ENCODE data around the gene FLT3LG. TPM values are rescaled to one million over a fixed set of nuclear protein-coding genes. Genes with fewer than 3 reads are reported as not detected.
"Not testable (repeated sequence)": the region's sequence is repeated elsewhere in the genome, so short reads cannot be mapped to it uniquely, and the experiment has no call there.

The FLT3LG gene
- total RNA-seq, 2 experiments from 2014 or later, result 187 to 197 TPM

- ChIA-PET POLR2A (interaction anchor here (1.0 to 3.4 kb wide), 3 partner anchors 9 to 50 kb away, joined by 3 to 19 read pairs (median 16); partner anchors contain the start of genes ALDH16A1 and PIH1D1), CTCF (interaction anchor here (0.6 to 2.2 kb wide), 12 partner anchors 9 to 449 kb away, joined by 3 to 11 read pairs (median 4); partner anchors contain the start of genes PIH1D1 and RUVBL2)
- Mint-ChIP-seq H3K4me3 (peak overlapping the region; percentile 80), H3K9me3 (no peaks in the 10 kb centered on the region), H3K27me3 (peaks cover 44% of the 10 kb centered on the region), H3K27ac (peak overlapping the region; percentile 83), H3K36me3 (ENCODE audit: low read depth) (peaks cover 24% of the 10 kb centered on the region), H3K4me1 (peaks cover 56% of the 10 kb centered on the region)
- DNase-seq, result peak; percentile 77
Observed at GRCh38 chr19:49442771-49443365, 31.1 kb upstream of the FLT3LG start.

- Mint-ChIP-seq H3K27me3 (peaks cover 38% of the 10 kb centered on the region), H3K4me3 (peak overlapping the region; percentile 80), H3K4me1 (peaks cover 62% of the 10 kb centered on the region), H3K27ac (peak overlapping the region; percentile 83), H3K9me3 (no peaks in the 10 kb centered on the region), H3K36me3 (ENCODE audit: low read depth) (peaks cover 31% of the 10 kb centered on the region)
- POLR2A ChIA-PET, result interaction anchor here (1.0 to 3.4 kb wide), 4 partner anchors 9 to 52 kb away, joined by 3 to 19 read pairs (median 10); partner anchors contain the start of genes ALDH16A1 and PIH1D1
- DNase-seq, result peak; percentile 95
- CTCF ChIA-PET, result interaction anchor here (0.6 to 2.5 kb wide), 17 partner anchors 8 to 1767 kb away, joined by 3 to 17 read pairs (median 5); partner anchors contain the start of genes PIH1D1 and RUVBL2
Observed at GRCh38 chr19:49443366-49444099, 30.5 kb upstream of the FLT3LG start.

GRCh38 chr19:49444100-49444700 lies 29.8 kb upstream of the FLT3LG start:
- Mint-ChIP-seq H3K4me3 (peak overlapping the region; percentile 80), H3K27ac (peak overlapping the region; percentile 83), H3K4me1 (peaks cover 67% of the 10 kb centered on the region), H3K27me3 (peaks cover 31% of the 10 kb centered on the region), H3K36me3 (ENCODE audit: low read depth) (peaks cover 38% of the 10 kb centered on the region)
- H3K9me3 Mint-ChIP-seq, DNase-seq: not testable (repeated sequence)
- ChIA-PET CTCF (interaction anchor here (0.6 to 2.5 kb wide), 10 partner anchors 26 to 1766 kb away, joined by 3 to 17 read pairs (median 4); partner anchors contain the start of gene FLT3LG), POLR2A (interaction anchor here (1.5 to 3.4 kb wide), 4 partner anchors 8 to 53 kb away, joined by 3 to 19 read pairs (median 10); partner anchors contain the start of genes ALDH16A1 and PIH1D1)

- Mint-ChIP-seq H3K27me3 (peaks cover 13% of the 10 kb centered on the region), H3K36me3 (ENCODE audit: low read depth) (peaks cover 53% of the 10 kb centered on the region), H3K4me3 (no peak overlapping the region), H3K27ac (no peak overlapping the region), H3K9me3 (no peaks in the 10 kb centered on the region), H3K4me1 (peaks cover 76% of the 10 kb centered on the region)
- CTCF ChIA-PET, result interaction anchor here (0.7 to 2.5 kb wide), 7 partner anchors 24 to 243 kb away, joined by 3 to 17 read pairs (median 10); partner anchors contain the start of genes ADM5 and FLT3LG
- POLR2A ChIA-PET, result interaction anchor here (1.2 to 1.5 kb wide), 2 partner anchors 27 to 52 kb away, joined by 3 to 5 read pairs; no protein-coding TSS in a partner anchor
- no peak for DNase-seq
Observed at GRCh38 chr19:49445997-49446396, 28.0 kb upstream of the FLT3LG start.

- H3K4me1 Mint-ChIP-seq, result peaks cover 73% of the 10 kb centered on the region
- H3K4me3 Mint-ChIP-seq, result no peak overlapping the region
- no peaks in the 10 kb centered on the region for H3K27me3 Mint-ChIP-seq
- DNase-seq, result peak; percentile 34
- H3K36me3 Mint-ChIP-seq (ENCODE audit: low read depth), result peaks cover 60% of the 10 kb centered on the region
- CTCF ChIA-PET, result interaction anchor here (1.1 to 1.3 kb wide), 2 partner anchors 29 to 56 kb away, joined by 3 read pairs; no protein-coding TSS in a partner anchor
- POLR2A ChIA-PET, result interaction anchor here (1.4 kb wide), 1 partner anchor 22 kb away, joined by 7 read pairs; no protein-coding TSS in a partner anchor
- H3K27ac Mint-ChIP-seq, result no peak overlapping the region
- no peaks in the 10 kb centered on the region for H3K9me3 Mint-ChIP-seq
Observed at GRCh38 chr19:49447485-49448431, 26.3 kb upstream of the FLT3LG start.

- ChIA-PET CTCF (interaction anchor here (1.1 to 1.3 kb wide), 2 partner anchors 29 to 57 kb away, joined by 3 read pairs; no protein-coding TSS in a partner anchor), POLR2A (interaction anchor here (1.4 kb wide), 1 partner anchor 22 kb away, joined by 7 read pairs; no protein-coding TSS in a partner anchor)
- Mint-ChIP-seq H3K36me3 (ENCODE audit: low read depth) (peaks cover 60% of the 10 kb centered on the region), H3K4me1 (peaks cover 75% of the 10 kb centered on the region), H3K4me3 (no peak overlapping the region), H3K27ac (no peak overlapping the region), H3K27me3 (no peaks in the 10 kb centered on the region), H3K9me3 (no peaks in the 10 kb centered on the region)
- DNase-seq, result no peak
Observed at GRCh38 chr19:49448432-49448786, 25.6 kb upstream of the FLT3LG start.

GRCh38 chr19:49450405-49450804 lies 23.6 kb upstream of the FLT3LG start:
- Mint-ChIP-seq H3K36me3 (ENCODE audit: low read depth) (peaks cover 55% of the 10 kb centered on the region), H3K9me3 (no peaks in the 10 kb centered on the region), H3K27ac (peak overlapping the region; percentile 100), H3K27me3 (no peaks in the 10 kb centered on the region), H3K4me1 (peaks cover 73% of the 10 kb centered on the region), H3K4me3 (peak overlapping the region; percentile 99)
- no peak for DNase-seq
- ChIA-PET CTCF (interaction anchor here (0.7 to 10.1 kb wide), 5 partner anchors 8 to 121 kb away, joined by 3 to 159 read pairs (median 14); partner anchors contain the start of gene FLT3LG), POLR2A (interaction anchor here (0.9 to 6.8 kb wide), 3 partner anchors 14 to 59 kb away, joined by 3 to 192 read pairs (median 5); partner anchors contain the start of gene FLT3LG)

GRCh38 chr19:49451430-49452181 lies 22.4 kb upstream of the FLT3LG start, which contains the start of gene PIH1D1:
PIH1D1 (minus strand) TSS chr19:49451814; CDS start chr19:49451574, 240 bp downstream.
- peak within 1 kb of the TSS; percentile 100 for H3K27ac Mint-ChIP-seq
- peak within 1 kb of the TSS; percentile 99 for H3K4me3 Mint-ChIP-seq
- peak; percentile 97 for DNase-seq
- CTCF ChIA-PET, result interaction anchor here (0.6 to 10.1 kb wide), 10 partner anchors 9 to 1060 kb away, joined by 3 to 159 read pairs (median 4); partner anchors contain the start of genes FLT3LG and RUVBL2
- no peaks in the 10 kb centered on the region for H3K27me3 Mint-ChIP-seq
- H3K9me3 Mint-ChIP-seq, result no peaks in the 10 kb centered on the region
- POLR2A ChIA-PET, result interaction anchor here (0.8 to 6.8 kb wide), 16 partner anchors 9 to 225 kb away, joined by 3 to 192 read pairs (median 4); partner anchors contain the start of genes CD37, FLT3LG, KASH5 and PRMT1
- H3K4me1 Mint-ChIP-seq, result peaks cover 72% of the 10 kb centered on the region
- peaks cover 54% of the 10 kb centered on the region for H3K36me3 Mint-ChIP-seq (ENCODE audit: low read depth)

GRCh38 chr19:49453013-49453756 lies 20.8 kb upstream of the FLT3LG start, which contains the start of gene ALDH16A1:
ALDH16A1 (plus strand) TSS chr19:49453225; CDS start chr19:49453332, 107 bp downstream.
- Mint-ChIP-seq H3K36me3 (ENCODE audit: low read depth) (peaks cover 44% of the 10 kb centered on the region), H3K9me3 (no peaks in the 10 kb centered on the region), H3K4me3 (peak within 1 kb of the TSS; percentile 99), H3K27ac (peak within 1 kb of the TSS; percentile 100), H3K4me1 (peaks cover 71% of the 10 kb centered on the region), H3K27me3 (no peaks in the 10 kb centered on the region)
- POLR2A ChIA-PET, result interaction anchor here (0.6 to 6.8 kb wide), 21 partner anchors 9 to 460 kb away, joined by 3 to 192 read pairs (median 4); partner anchors contain the start of genes FLT3LG, GYS1, RPL13A and RPS11
- CTCF ChIA-PET, result interaction anchor here (0.6 to 10.1 kb wide), 7 partner anchors 14 to 460 kb away, joined by 3 to 159 read pairs (median 6); partner anchors contain the start of genes FLT3LG, GYS1 and RUVBL2
- DNase-seq, result peak; percentile 98

GRCh38 chr19:49453757-49454240 lies 20.2 kb upstream of the FLT3LG start:
- peaks cover 38% of the 10 kb centered on the region for H3K36me3 Mint-ChIP-seq (ENCODE audit: low read depth)

More at GRCh38 chr19:49453757-49454240, 20.2 kb upstream of the FLT3LG start:
- peak overlapping the region; percentile 99 for H3K4me3 Mint-ChIP-seq
- POLR2A ChIA-PET, result interaction anchor here (0.8 to 6.8 kb wide), 17 partner anchors 8 to 460 kb away, joined by 3 to 192 read pairs (median 3); partner anchors contain the start of genes CD37, FLT3LG, GYS1 and RPL13A
- CTCF ChIA-PET, result interaction anchor here (1.0 to 10.1 kb wide), 7 partner anchors 13 to 115 kb away, joined by 3 to 159 read pairs (median 6); partner anchors contain the start of gene FLT3LG
- no peak for DNase-seq
- H3K9me3 Mint-ChIP-seq, result no peaks in the 10 kb centered on the region
- no peaks in the 10 kb centered on the region for H3K27me3 Mint-ChIP-seq
- H3K27ac Mint-ChIP-seq, result peak overlapping the region; percentile 100
- H3K4me1 Mint-ChIP-seq, result peaks cover 71% of the 10 kb centered on the region
